ENCODE results near the gene RAB30.

- TF ChIP-seq CTCF (IDR thresholded peaks at IDR 0.05): no peak
- no peak for TF ChIP-seq POLR2A (IDR thresholded peaks at IDR 0.05)
- no peak for TF ChIP-seq EP300 (IDR thresholded peaks at IDR 0.05)
Measured at GRCh38 chr11:83006877-83007330, 64.8 kb downstream of the RAB30 start.
